Measurements from ENCODE around the gene FAF2.
"Not testable (repeated sequence)": the region's sequence is repeated elsewhere in the genome, so short reads cannot be mapped to it uniquely, and the experiment has no call there.

Gene FAF2

DNA sequence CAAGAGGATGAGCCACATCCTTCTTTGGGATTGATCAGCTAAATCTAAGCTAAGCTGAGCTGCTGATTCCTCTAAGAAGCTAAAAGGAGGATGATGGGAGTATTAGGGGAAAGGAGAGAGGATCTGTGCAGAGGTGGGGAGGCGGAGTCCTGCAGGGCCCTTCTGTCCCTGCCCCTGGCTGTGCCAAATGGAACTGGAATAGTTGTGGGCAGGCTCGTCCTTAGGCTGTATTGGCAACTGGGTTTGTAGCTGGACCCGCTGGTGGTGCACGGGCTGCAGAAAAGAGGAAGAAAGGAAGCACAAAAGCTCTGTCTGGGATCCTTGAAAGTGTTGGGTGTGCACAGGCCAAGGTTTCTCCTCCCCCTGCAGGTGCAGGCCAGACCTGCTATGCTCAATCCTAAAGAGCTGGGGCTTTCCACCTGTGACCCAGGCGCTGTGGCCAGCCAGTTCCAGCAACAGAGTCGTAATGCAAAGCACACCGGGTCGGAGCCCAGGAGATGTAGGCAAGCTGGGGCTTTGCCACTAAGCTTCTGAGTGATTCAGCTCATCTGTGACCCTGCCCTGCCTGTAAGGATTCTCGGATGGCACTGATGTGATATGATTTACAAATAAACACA, 41.6 kb upstream of the FAF2 start:
- TF ChIP-seq, protein P1, sequence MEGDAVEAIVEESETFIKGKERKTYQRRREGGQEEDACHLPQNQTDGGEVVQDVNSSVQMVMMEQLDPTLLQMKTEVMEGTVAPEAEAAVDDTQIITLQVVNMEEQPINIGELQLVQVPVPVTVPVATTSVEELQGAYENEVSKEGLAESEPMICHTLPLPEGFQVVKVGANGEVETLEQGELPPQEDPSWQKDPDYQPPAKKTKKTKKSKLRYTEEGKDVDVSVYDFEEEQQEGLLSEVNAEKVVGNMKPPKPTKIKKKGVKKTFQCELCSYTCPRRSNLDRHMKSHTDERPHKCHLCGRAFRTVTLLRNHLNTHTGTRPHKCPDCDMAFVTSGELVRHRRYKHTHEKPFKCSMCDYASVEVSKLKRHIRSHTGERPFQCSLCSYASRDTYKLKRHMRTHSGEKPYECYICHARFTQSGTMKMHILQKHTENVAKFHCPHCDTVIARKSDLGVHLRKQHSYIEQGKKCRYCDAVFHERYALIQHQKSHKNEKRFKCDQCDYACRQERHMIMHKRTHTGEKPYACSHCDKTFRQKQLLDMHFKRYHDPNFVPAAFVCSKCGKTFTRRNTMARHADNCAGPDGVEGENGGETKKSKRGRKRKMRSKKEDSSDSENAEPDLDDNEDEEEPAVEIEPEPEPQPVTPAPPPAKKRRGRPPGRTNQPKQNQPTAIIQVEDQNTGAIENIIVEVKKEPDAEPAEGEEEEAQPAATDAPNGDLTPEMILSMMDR (IDR thresholded peaks at IDR 0.05; ENCODE audit: low read depth, low read length) = no peak
- TF ChIP-seq POLR2A (IDR thresholded peaks at IDR 0.05; ENCODE audit: extremely low read depth, insufficient read length) (no peak), MYC (IDR thresholded peaks at IDR 0.05; ENCODE audit: low read depth, low read length) (no peak)
- TF ChIP-seq, protein P2, sequence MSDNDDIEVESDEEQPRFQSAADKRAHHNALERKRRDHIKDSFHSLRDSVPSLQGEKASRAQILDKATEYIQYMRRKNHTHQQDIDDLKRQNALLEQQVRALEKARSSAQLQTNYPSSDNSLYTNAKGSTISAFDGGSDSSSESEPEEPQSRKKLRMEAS (IDR thresholded peaks at IDR 0.05; ENCODE audit: low read depth, low read length) = no peak
- no peak overlapping the region for H3K4me3 ChIP-seq (ENCODE audit: low read depth, low read length)
- no peak for DNase-seq (ENCODE audit: low read depth)

DNA sequence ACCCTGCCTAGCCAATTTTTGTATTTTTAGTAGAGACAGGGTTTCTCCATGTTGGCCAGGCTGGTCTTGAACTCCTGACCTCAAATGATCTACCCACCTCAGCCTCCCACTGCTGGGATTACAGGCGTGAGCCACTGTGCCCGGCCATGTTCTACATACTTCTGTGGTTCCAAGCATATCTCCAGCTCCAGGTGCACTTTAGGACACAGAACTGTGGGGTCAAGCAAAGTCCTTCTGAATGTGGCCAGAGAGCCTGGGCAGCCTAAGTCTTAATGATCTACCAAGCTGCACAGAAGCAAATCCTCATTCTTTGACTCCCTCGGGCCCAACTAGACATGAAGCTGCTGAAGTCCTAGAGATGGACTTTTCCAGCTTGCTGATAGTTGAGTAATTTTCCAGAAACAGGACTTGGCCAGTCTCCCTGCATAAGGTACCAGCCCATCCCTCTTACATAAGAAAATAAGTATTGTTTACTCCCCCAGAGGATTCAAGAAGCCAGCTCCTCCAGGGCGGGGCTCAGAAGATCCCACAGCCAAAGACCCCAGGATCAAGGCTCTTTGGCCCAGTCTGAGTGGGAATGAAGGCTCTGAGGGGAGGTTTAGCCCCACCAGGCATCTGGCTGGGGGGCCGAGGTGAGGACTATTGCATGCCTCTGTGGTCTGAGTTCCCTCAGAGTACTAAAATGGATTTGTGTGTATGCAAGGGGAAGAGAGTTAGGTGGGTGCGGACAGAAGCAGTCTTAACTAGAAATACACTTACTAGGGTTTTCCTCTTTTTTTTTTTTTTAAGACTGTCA, 40.5 kb upstream of the FAF2 start:
- H3K4me3 ChIP-seq (ENCODE audit: low read depth, low read length) = no peak overlapping the region
- TF ChIP-seq POLR2A (IDR thresholded peaks at IDR 0.05; ENCODE audit: extremely low read depth, insufficient read length) (no peak), MYC (IDR thresholded peaks at IDR 0.05; ENCODE audit: low read depth, low read length) (no peak)
- TF ChIP-seq, protein P1 (IDR thresholded peaks at IDR 0.05; ENCODE audit: low read depth, low read length) = no peak
- TF ChIP-seq, protein P2 (IDR thresholded peaks at IDR 0.05; ENCODE audit: low read depth, low read length) = no peak

DNA sequence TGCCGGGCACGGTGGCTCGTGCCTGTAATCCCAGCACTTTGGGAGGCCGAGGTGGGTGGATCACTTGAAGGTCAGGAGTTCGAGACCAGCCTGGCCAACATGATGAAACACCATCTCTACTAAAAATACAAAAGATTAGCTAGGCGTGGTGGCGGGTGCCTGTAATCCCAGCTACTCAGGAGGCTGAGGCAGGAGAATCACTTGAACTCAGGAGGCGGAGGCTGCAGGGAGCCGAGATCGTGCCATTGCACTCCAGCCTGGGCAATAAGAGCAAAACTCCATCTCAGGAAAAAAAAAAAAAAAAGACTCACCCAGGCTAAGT, 40.0 kb upstream of the FAF2 start:
- DNase-seq (ENCODE audit: low read depth) = not testable (repeated sequence)

More for the DNA sequence above, 40.5 kb upstream of the FAF2 start:
- DNase-seq (ENCODE audit: low read depth) = no peak

DNA sequence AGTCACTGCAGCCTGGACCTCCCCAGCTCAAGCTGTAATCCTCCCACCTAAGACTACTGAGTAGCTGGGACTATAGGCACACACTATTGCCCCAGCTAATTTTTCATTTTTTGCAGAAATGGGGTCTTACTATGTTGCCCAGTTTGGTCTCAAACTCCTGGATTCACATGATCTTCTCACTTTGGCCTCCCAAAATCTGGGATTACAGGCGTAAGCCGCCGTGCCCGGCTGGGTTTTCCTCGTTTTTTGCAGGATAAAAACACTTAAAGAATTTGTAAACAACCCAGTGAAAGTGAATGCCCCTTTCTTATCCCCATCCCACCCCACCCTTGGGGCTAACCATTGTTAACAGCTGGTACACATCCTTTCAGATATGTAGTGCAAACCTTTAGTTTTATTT, 39.6 kb upstream of the FAF2 start:
- TF ChIP-seq, protein P1 (IDR thresholded peaks at IDR 0.05; ENCODE audit: low read depth, low read length) = no peak
- TF ChIP-seq, protein P2 (IDR thresholded peaks at IDR 0.05; ENCODE audit: low read depth, low read length) = no peak
- TF ChIP-seq MYC (IDR thresholded peaks at IDR 0.05; ENCODE audit: low read depth, low read length) (no peak), POLR2A (IDR thresholded peaks at IDR 0.05; ENCODE audit: extremely low read depth, insufficient read length) (no peak)
- no peak for DNase-seq (ENCODE audit: low read depth)
- H3K4me3 ChIP-seq (ENCODE audit: low read depth, low read length) = no peak overlapping the region

More for the DNA sequence above, 40.0 kb upstream of the FAF2 start:
- not testable (repeated sequence) for H3K4me3 ChIP-seq (ENCODE audit: low read depth, low read length)

DNA sequence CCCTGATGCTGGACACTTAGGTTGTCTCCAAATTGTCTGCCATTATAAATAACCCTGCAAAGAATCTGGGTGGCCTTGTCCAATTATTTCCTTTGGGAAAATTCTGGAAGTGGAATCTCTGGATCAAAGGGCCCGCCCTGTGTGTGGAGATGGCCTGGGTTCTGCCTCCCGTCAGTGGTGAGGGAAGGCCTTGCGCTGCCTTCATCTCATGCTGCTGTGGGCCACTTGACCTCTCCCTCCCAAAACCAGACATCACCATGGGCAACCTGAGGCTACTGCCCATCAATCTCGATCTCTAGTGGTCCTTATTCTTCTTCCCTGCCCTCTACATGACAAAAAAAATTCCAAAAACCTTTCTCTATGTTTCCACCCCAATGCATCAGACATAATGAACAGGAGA, 38.4 kb upstream of the FAF2 start:
- H3K4me3 ChIP-seq (ENCODE audit: low read depth, low read length) = no peak overlapping the region
- TF ChIP-seq, protein P2 (IDR thresholded peaks at IDR 0.05; ENCODE audit: low read depth, low read length) = no peak
- TF ChIP-seq, protein P1 (IDR thresholded peaks at IDR 0.05; ENCODE audit: low read depth, low read length) = no peak
- TF ChIP-seq MYC (IDR thresholded peaks at IDR 0.05; ENCODE audit: low read depth, low read length) = no peak
- no peak for TF ChIP-seq POLR2A (IDR thresholded peaks at IDR 0.05; ENCODE audit: extremely low read depth, insufficient read length)
- DNase-seq (ENCODE audit: low read depth) = no peak

DNA sequence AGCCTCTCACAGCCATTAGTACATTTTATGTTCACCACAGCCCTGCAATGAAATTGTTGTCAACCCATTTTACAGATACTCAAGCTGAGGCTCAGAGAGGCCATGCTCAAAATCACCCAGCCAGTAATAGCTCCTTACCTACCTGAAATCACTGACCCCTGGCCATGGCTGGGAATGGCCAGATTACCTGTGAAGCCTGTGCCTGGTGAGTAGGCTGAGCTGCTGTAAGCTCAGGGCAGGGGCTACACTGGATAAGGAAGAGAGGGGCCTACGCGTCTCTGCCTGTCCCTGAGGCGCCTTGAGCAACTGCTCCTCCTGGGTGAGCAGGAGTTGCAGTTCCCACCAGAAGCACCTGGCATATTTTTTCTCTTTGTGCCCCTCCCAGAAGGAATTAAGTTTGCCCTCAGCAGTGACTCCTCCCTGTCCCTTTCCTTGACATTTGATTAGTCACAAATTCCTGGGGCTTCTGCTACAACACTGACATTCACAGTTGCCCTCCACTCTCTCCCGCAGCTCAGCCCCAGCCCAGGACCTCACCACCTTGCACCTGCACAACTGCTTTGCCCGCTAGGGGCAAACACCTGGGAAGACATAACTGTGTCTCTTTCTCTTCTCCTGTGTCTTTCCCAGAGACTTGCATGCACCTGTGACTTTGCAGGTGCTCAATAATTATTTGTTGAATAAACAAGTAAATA, 37.6 kb upstream of the FAF2 start:
- TF ChIP-seq POLR2A (IDR thresholded peaks at IDR 0.05; ENCODE audit: extremely low read depth, insufficient read length) (no peak), MYC (IDR thresholded peaks at IDR 0.05; ENCODE audit: low read depth, low read length) (no peak)
- TF ChIP-seq, protein P2 (IDR thresholded peaks at IDR 0.05; ENCODE audit: low read depth, low read length) = no peak
- TF ChIP-seq, protein P1 (IDR thresholded peaks at IDR 0.05; ENCODE audit: low read depth, low read length) = no peak
- no peak for DNase-seq (ENCODE audit: low read depth)

More for the DNA sequence above, 37.6 kb upstream of the FAF2 start:
- no peak overlapping the region for H3K4me3 ChIP-seq (ENCODE audit: low read depth, low read length)
